GM12878 (cell line): ENCODE measurements around the gene KRTAP4-8. TPM values are rescaled to one million over a fixed set of nuclear protein-coding genes. Genes with fewer than 3 reads are reported as not detected.
"Not testable (repeated sequence)": the region's sequence is repeated elsewhere in the genome, so short reads cannot be mapped to it uniquely, and the experiment has no call there.

ENCODE experiments used
- ATAC-seq: fragments of 200-7000 bp; cut with Tn5 transposase; 3 replicates; pipeline ENCODE4 v1.9.1; 2020; ENCODE audit warnings: mild to moderate bottlenecking, moderate library complexity
- BruUV-seq: library from RNA; stranded (reverse); fragments of 400-500 nt; replicated peaks from 2 replicates; lab custom pipeline; 2021; lab: Mats Ljungman, UMichigan
- CTCF ChIA-PET: fragments of 300-600 bp; sonication (Branson Sonifier 250); formaldehyde crosslinking; extraction: SDS; loops from one replicate; lab custom pipeline; 2021; ENCODE audit warnings: inconsistent platforms; lab: Yijun Ruan, JAX
- POLR2A ChIA-PET: fragments of 350-600 bp; formaldehyde crosslinking; extraction: SDS; loops from one replicate; lab custom pipeline; 2021; ENCODE audit warnings: inconsistent platforms; lab: Charles Lee
- RAD21 ChIA-PET: fragments of 300-600 bp; sonication (Branson Sonifier 250); formaldehyde crosslinking; loops from one replicate; lab custom pipeline; 2023; ENCODE audit warnings: antibody characterized with exemption; ENCODE audit not compliant: unreplicated experiment; lab: Charles Lee
- SMC1A ChIA-PET: fragments of 300-600 bp; sonication (Branson Sonifier 250); formaldehyde crosslinking; loops from one replicate; lab custom pipeline; 2023; ENCODE audit not compliant: unreplicated experiment, uncharacterized antibody; lab: Charles Lee
- DNase-seq: peaks from one replicate; pipeline ENCODE4 v3.0.0-alpha.2; 2011; ENCODE audit warnings: low read depth, low spot score
- FAIRE-seq: peaks from 3 replicates; lab custom pipeline; 2011; peaks lifted over from hg19 to GRCh38; lab: Jason Lieb, UNC
- H2AFZ ChIP-seq: 2 replicates; pipeline ENCODE4 v1.6.0; 2011; ENCODE audit warnings: low read depth, low read length, control low read depth; ENCODE audit not compliant: control insufficient read depth
- H3K27ac ChIP-seq: 2 replicates; pipeline ENCODE4 v1.5.1; 2011; ENCODE audit warnings: control low read depth; ENCODE audit not compliant: control insufficient read depth, insufficient read depth
- H3K27me3 ChIP-seq, 2 experiments: replicated peaks in 1 of 2; 2 replicates each; pipeline versions ENCODE4 v1.6.0 to v1.6.1; 2011; ENCODE audit warnings: low read length in 1 of 2; ENCODE audit not compliant: control insufficient read depth in 2 of 2, insufficient read depth in 2 of 2
- H3K36me3 ChIP-seq, 2 experiments: 2 replicates each; pipeline ENCODE4 v1.5.1; 2011; ENCODE audit warnings: low read length in 1 of 2; ENCODE audit not compliant: control insufficient read depth in 2 of 2, insufficient read depth in 2 of 2
- H3K4me1 ChIP-seq: 2 replicates; pipeline ENCODE4 v1.6.1; 2011; ENCODE audit warnings: mild to moderate bottlenecking, low read length, moderate library complexity, mixed read lengths; ENCODE audit not compliant: control insufficient read depth, insufficient read depth
- H3K4me2 ChIP-seq: 2 replicates; pipeline ENCODE4 v1.6.0; 2011; ENCODE audit warnings: control low read depth; ENCODE audit not compliant: control insufficient read depth, insufficient read depth
- H3K4me3 ChIP-seq: fragments of 200-600 bp; sonication (generic); 2 replicates; pipeline ENCODE4 v1.5.1; 2016
- H3K79me2 ChIP-seq: 2 replicates; pipeline ENCODE4 v1.6.0; 2011; ENCODE audit warnings: low read length; ENCODE audit not compliant: control insufficient read depth, insufficient read depth
- H3K9ac ChIP-seq: 2 replicates; pipeline ENCODE4 v1.8.0; 2011; ENCODE audit warnings: low read length, control low read depth, mixed read lengths; ENCODE audit not compliant: control insufficient read depth, insufficient read depth
- H3K9me3 ChIP-seq: replicated peaks from 3 replicates; pipeline ENCODE4 v1.5.1; 2011; ENCODE audit warnings: mild to moderate bottlenecking, low read length; ENCODE audit not compliant: control insufficient read depth, insufficient read depth
- H4K20me1 ChIP-seq: 2 replicates; pipeline ENCODE4 v1.6.0; 2011; ENCODE audit not compliant: control insufficient read depth, insufficient read depth
- WGBS: methylation state at CpG from one replicate; pipeline ENCODE4 v1.1.6; 2016; ENCODE audit warnings: low lambda C conversion rate; ENCODE audit not compliant: insufficient replicate concordance, insufficient coverage; ENCODE audit errors: missing lambda C conversion rate; 5-methylcytosine and 5-hydroxymethylcytosine counted together
- in situ Hi-C: fragments of 300-500 bp; cut with MboI; formaldehyde crosslinking; loops from 9 replicates; pipeline ENCODE4 v1.14.3; 2018; ENCODE audit warnings: mixed read lengths
- intact Hi-C: fragments of 100-400 bp; cut with micrococcal nuclease; formaldehyde crosslinking; loops from one replicate; pipeline ENCODE4 v1.14.2; 2022; ENCODE audit not compliant: unreplicated experiment
- polyA plus RNA-seq, 11 experiments: library from polyadenylated mRNA; depleted of rRNA in 4 of 11; unstranded in 6 of 11; stranded (reverse) in 5 of 11; fragments of >200 nt; fragmentation: Nextera tagmentation in 4 of 11; fragmentation: Illumina TruSeq in 1 of 11; extraction: Ambion mirVana in 4 of 11; extraction: Trizol in 1 of 11; gene quantifications; 1 replicate in 1 of 11; 2 replicates in 10 of 11; pipeline versions ENCODE4 v1.2.1 to v1.2.3, GENCODE V29; 2011 to 2016; ENCODE audit warnings: inconsistent platforms in 2 of 11, missing spikeins in 2 of 11, low read depth in 1 of 11
- total RNA-seq, 4 experiments: library from RNA; depleted of rRNA in 3 of 4; stranded (reverse); fragments of >200 nt in 3 of 4; fragmentation: Illumina TruSeq in 1 of 4; extraction: Trizol in 1 of 4; gene quantifications; 2 replicates each; pipeline versions ENCODE4 v1.2.1 to v1.2.3, GENCODE V29; 2013 to 2021

KRTAP4-8 gene
- total and polyA plus RNA-seq, 10 of the 15 experiments (the other 5 are each of a cell fraction or from before 2014, with no cell fraction given): not detected

DNA sequence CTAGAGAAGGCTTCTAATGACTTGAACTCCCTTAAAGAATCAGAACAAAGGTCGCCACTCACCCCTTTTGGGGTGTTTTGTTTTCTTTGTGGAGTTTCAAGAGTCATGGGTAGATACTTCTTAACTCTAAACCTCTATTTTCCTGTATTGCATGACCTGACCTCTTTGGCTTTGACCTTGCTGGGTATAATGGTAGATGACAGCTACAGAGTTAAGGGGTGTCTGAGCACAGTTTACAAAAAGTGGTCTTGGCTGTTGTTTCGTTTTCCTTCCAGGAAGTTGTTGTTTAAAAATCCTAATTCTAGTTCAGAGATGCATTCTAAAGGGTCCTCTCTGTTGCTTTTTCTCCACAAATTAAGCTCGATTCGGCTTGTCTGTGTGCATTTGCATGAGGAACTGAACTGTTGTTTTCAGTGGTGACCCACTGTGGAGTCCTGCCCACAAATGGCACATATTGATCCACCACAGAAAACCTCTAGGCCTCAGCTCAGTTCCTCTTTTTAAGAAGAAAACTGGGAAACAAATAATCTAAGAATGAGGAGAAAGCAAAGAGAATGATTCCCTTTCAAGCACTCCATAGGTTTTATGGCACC, 9.1 kb downstream of the KRTAP4-8 start:
- H3K4me1 ChIP-seq, intact Hi-C loops, H3K27ac ChIP-seq, H3K9ac ChIP-seq, ATAC-seq, H3K79me2 ChIP-seq, RAD21 ChIA-PET, BruUV-seq, FAIRE-seq, H3K36me3 ChIP-seq, H2AFZ ChIP-seq, H3K4me2 ChIP-seq, H3K9me3 ChIP-seq, H3K4me3 ChIP-seq, in situ Hi-C loops, POLR2A ChIA-PET, H4K20me1 ChIP-seq, H3K27me3 ChIP-seq, SMC1A ChIA-PET, CTCF ChIA-PET, DNase-seq: not testable (repeated sequence)
- 0% methylated on average over 4 of the region's 4 CpGs for WGBS

DNA sequence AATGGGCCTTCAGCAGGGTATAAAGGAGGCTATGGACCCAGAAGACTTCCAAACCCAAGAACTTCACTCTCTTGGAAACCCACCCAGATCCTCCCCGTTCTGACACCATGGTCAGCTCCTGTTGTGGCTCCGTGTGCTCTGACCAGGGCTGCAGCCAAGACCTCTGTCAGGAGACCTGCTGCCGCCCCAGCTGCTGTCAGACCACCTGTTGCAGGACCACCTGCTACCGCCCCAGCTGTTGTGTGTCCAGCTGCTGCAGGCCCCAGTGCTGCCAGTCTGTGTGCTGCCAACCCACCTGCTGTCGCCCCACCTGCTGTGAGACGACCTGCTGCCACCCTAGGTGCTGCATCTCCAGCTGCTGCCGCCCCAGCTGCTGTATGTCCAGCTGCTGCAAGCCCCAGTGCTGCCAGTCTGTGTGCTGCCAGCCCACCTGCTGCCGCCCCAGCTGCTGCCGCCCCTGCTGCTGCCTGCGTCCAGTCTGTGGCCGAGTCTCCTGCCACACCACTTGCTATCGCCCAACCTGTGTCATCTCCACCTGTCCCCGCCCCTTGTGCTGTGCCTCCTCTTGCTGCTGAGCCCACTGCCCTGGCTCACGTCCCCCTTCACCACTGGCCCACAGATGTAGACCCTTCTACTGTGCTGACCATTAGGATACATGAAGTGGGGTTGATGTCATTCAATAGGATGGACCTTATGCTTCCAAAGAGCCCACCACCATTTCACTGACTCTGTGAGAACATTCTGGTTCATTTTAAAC, 13.7 kb downstream of the KRTAP4-8 start, which contains the start of gene KRTAP4-7:
TSS of gene KRTAP4-7 (plus strand) at position 51 of the 757 bp plus-strand sequence. CDS start at position 108, 57 bp downstream.
- H3K4me3 ChIP-seq, H3K36me3 ChIP-seq, H3K9ac ChIP-seq, BruUV-seq, POLR2A ChIA-PET, intact Hi-C loops, H3K4me2 ChIP-seq, ATAC-seq, CTCF ChIA-PET, RAD21 ChIA-PET, H3K9me3 ChIP-seq, FAIRE-seq, H3K4me1 ChIP-seq, SMC1A ChIA-PET, H2AFZ ChIP-seq, H4K20me1 ChIP-seq, DNase-seq, in situ Hi-C loops, H3K27me3 ChIP-seq, H3K79me2 ChIP-seq, H3K27ac ChIP-seq: not testable (repeated sequence)
- 5% methylated on average over 9 of the region's 14 CpGs for whole genome bisulfite sequencing

DNA sequence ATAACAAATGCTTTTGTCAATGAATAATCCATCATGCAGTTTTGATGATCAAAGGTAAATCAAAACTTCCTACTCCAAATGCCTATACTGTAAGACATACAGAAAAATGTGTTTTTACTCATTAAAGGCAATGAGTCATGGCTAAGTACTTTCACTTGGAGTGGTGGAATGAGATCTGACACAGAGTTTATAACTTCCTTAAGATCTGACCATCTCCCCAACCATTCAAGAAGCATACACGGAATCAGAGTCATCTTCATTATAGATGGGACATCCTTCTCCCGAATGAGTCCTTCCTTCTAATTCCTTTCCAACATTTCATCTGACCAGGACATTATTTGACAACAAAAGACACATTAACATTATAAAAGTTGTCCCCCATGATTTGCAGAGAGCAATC, 14.5 kb downstream of the KRTAP4-8 start:
- H3K9me3 ChIP-seq, H3K79me2 ChIP-seq, H3K27ac ChIP-seq, H3K4me2 ChIP-seq, H3K36me3 ChIP-seq, H4K20me1 ChIP-seq, H3K4me1 ChIP-seq, POLR2A ChIA-PET, H3K4me3 ChIP-seq, SMC1A ChIA-PET, H3K9ac ChIP-seq, H2AFZ ChIP-seq, H3K27me3 ChIP-seq, ATAC-seq, in situ Hi-C loops, FAIRE-seq, intact Hi-C loops, DNase-seq, BruUV-seq, CTCF ChIA-PET, RAD21 ChIA-PET: not testable (repeated sequence)
- 0% methylated on average over 1 of the region's 2 CpGs for WGBS
